ENCODE data around the gene MEGF8. TPM values are rescaled to one million over a fixed set of nuclear protein-coding genes. Genes with fewer than 3 reads are reported as not detected.

MEGF8 gene
- total RNA-seq, 1 donor from 2014 or later = 45.0 TPM

GRCh38 chr19:42407085-42407815, 81.8 kb downstream of the MEGF8 start:
- no peak for TF ChIP-seq CTCF (IDR thresholded peaks at IDR 0.05; ENCODE audit: insufficient read depth, low read length, poor library complexity, severe bottlenecking)
- Histone ChIP-seq H3K4me3 (ENCODE audit: low read depth, low read length) (no peak overlapping the region), H3K27me3 (ENCODE audit: control insufficient read depth, insufficient read depth, low read length) (no peaks in the 10 kb centered on the region), H3K36me3 (ENCODE audit: control insufficient read depth, insufficient read depth, low read length) (no peaks in the 10 kb centered on the region)
- no peak for DNase-seq (ENCODE audit: low read depth)

GRCh38 chr19:42407816-42408175, 82.4 kb downstream of the MEGF8 start:
- no peak overlapping the region for H3K4me3 ChIP-seq (ENCODE audit: low read depth, low read length)
- H3K36me3 ChIP-seq (ENCODE audit: control insufficient read depth, insufficient read depth, low read length) = no peaks in the 10 kb centered on the region
- TF ChIP-seq CTCF (IDR thresholded peaks at IDR 0.05; ENCODE audit: insufficient read depth, low read length, poor library complexity, severe bottlenecking) = no peak
- H3K27me3 ChIP-seq (ENCODE audit: control insufficient read depth, insufficient read depth, low read length) = no peaks in the 10 kb centered on the region
- no peak for DNase-seq (ENCODE audit: low read depth)

GRCh38 chr19:42409477-42409876, 84.0 kb downstream of the MEGF8 start:
- Histone ChIP-seq H3K4me3 (ENCODE audit: low read depth, low read length) (no peak overlapping the region), H3K27me3 (ENCODE audit: control insufficient read depth, insufficient read depth, low read length) (no peaks in the 10 kb centered on the region), H3K36me3 (ENCODE audit: control insufficient read depth, insufficient read depth, low read length) (no peaks in the 10 kb centered on the region)
- no peak for TF ChIP-seq CTCF (IDR thresholded peaks at IDR 0.05; ENCODE audit: insufficient read depth, low read length, poor library complexity, severe bottlenecking)
- DNase-seq (ENCODE audit: low read depth) = no peak

- DNase-seq (ENCODE audit: low read depth) = no peak
- H3K36me3 ChIP-seq (ENCODE audit: control insufficient read depth, insufficient read depth, low read length) = no peaks in the 10 kb centered on the region
- H3K4me3 ChIP-seq (ENCODE audit: low read depth, low read length) = no peak overlapping the region
- TF ChIP-seq CTCF (IDR thresholded peaks at IDR 0.05; ENCODE audit: insufficient read depth, low read length, poor library complexity, severe bottlenecking) = no peak
- H3K27me3 ChIP-seq (ENCODE audit: control insufficient read depth, insufficient read depth, low read length) = no peaks in the 10 kb centered on the region
Observed at GRCh38 chr19:42410371-42410770, 84.9 kb downstream of the MEGF8 start.

GRCh38 chr19:42411581-42412178, 86.2 kb downstream of the MEGF8 start:
- DNase-seq (ENCODE audit: low read depth) = no peak
- Histone ChIP-seq H3K4me3 (ENCODE audit: low read depth, low read length) (no peak overlapping the region), H3K27me3 (ENCODE audit: control insufficient read depth, insufficient read depth, low read length) (no peaks in the 10 kb centered on the region), H3K36me3 (ENCODE audit: control insufficient read depth, insufficient read depth, low read length) (no peaks in the 10 kb centered on the region)
- no peak for TF ChIP-seq CTCF (IDR thresholded peaks at IDR 0.05; ENCODE audit: insufficient read depth, low read length, poor library complexity, severe bottlenecking)

GRCh38 chr19:42412227-42412626, 86.8 kb downstream of the MEGF8 start:
- Histone ChIP-seq H3K4me3 (ENCODE audit: low read depth, low read length) (no peak overlapping the region), H3K36me3 (ENCODE audit: control insufficient read depth, insufficient read depth, low read length) (no peaks in the 10 kb centered on the region), H3K27me3 (ENCODE audit: control insufficient read depth, insufficient read depth, low read length) (no peaks in the 10 kb centered on the region)
- no peak for DNase-seq (ENCODE audit: low read depth)
- TF ChIP-seq CTCF (IDR thresholded peaks at IDR 0.05; ENCODE audit: insufficient read depth, low read length, poor library complexity, severe bottlenecking) = no peak

Data from kidney epithelial cell (primary cell).